HG02759 (cell line): ENCODE measurements around the gene SPACA4.

Experiments
- ATAC-seq: cut with Tn5 transposase; IDR thresholded peaks from one replicate; pipeline ENCODE4 v1.9.1; 2021; ENCODE audit warnings: mild to moderate bottlenecking, moderate library complexity; ENCODE audit not compliant: unreplicated experiment

SPACA4 gene

GRCh38 chr19:48633148-48634035 is 26.9 kb downstream of the SPACA4 start:
- ATAC-seq, result no peak

- no peak for ATAC-seq
Observed at GRCh38 chr19:48634036-48634342, 27.4 kb downstream of the SPACA4 start.

- peak; percentile 43 for ATAC-seq
Observed at GRCh38 chr19:48634424-48635262, 28.1 kb downstream of the SPACA4 start.

- ATAC-seq, result peak; percentile 18
Observed at GRCh38 chr19:48635263-48635965, 28.9 kb downstream of the SPACA4 start.

GRCh38 chr19:48635966-48636858 is 29.7 kb downstream of the SPACA4 start:
- no peak for ATAC-seq

GRCh38 chr19:48636859-48637448 is 30.4 kb downstream of the SPACA4 start, which contains the start of gene DBP:
Gene DBP, minus strand, starts transcription at chr19:48637379. Its CDS starts 385 bp downstream, at chr19:48636994.
- ATAC-seq, result no peak

- peak; percentile 77 for ATAC-seq
Observed at GRCh38 chr19:48637449-48637947, 31.0 kb downstream of the SPACA4 start.

GRCh38 chr19:48637948-48638830 is 31.6 kb downstream of the SPACA4 start:
- ATAC-seq, result peak; percentile 14

GRCh38 chr19:48638831-48639381 is 32.4 kb downstream of the SPACA4 start:
- no peak for ATAC-seq

GRCh38 chr19:48639483-48640375 is 33.2 kb downstream of the SPACA4 start:
- ATAC-seq, result no peak

- ATAC-seq, result no peak
Observed at GRCh38 chr19:48641850-48642249, 35.3 kb downstream of the SPACA4 start.

- no peak for ATAC-seq
Observed at GRCh38 chr19:48642862-48643261, 36.3 kb downstream of the SPACA4 start.

GRCh38 chr19:48644355-48644754 is 37.8 kb downstream of the SPACA4 start:
- no peak for ATAC-seq

- ATAC-seq, result no peak
Observed at GRCh38 chr19:48644839-48645619, 38.5 kb downstream of the SPACA4 start.

GRCh38 chr19:48645620-48646000 is 39.1 kb downstream of the SPACA4 start:
- ATAC-seq, result no peak

GRCh38 chr19:48646001-48646721 is 39.6 kb downstream of the SPACA4 start, which contains the start of gene CA11:
Gene CA11, minus strand, starts transcription at chr19:48646187. Its CDS starts 555 bp downstream, at chr19:48645632.
- peak; percentile 86 for ATAC-seq
